ENCODE measurements around the gene EXOC4. TPM values are rescaled to one million over a fixed set of nuclear protein-coding genes. Genes with fewer than 3 reads are reported as not detected.

EXOC4 gene
- total RNA-seq, 1 experiment from 2014 or later, result 75.8 TPM

DNA sequence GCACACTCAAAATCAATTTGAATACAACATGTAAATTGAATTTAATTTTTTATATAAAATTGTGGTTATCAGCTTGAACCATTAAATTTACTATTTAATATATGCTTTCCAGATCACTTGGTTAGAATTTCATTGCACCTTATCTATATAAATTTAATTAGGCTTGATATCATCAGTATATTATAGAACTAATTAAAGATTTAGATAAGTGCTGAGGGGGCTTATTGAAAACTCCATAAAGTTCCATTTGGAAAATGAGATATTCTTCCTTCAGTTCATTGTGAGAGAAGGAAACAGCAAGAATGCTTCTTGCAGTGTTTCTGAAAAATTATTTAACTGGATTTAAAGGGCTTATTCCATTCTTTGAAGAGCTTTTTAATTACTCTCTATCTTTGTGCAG lies 788.6 kb downstream of the EXOC4 start:
- H3K79me2 ChIP-seq (ENCODE audit: insufficient read depth, low read length), result no peaks in the 10 kb centered on the region
- TF ChIP-seq, protein P1, sequence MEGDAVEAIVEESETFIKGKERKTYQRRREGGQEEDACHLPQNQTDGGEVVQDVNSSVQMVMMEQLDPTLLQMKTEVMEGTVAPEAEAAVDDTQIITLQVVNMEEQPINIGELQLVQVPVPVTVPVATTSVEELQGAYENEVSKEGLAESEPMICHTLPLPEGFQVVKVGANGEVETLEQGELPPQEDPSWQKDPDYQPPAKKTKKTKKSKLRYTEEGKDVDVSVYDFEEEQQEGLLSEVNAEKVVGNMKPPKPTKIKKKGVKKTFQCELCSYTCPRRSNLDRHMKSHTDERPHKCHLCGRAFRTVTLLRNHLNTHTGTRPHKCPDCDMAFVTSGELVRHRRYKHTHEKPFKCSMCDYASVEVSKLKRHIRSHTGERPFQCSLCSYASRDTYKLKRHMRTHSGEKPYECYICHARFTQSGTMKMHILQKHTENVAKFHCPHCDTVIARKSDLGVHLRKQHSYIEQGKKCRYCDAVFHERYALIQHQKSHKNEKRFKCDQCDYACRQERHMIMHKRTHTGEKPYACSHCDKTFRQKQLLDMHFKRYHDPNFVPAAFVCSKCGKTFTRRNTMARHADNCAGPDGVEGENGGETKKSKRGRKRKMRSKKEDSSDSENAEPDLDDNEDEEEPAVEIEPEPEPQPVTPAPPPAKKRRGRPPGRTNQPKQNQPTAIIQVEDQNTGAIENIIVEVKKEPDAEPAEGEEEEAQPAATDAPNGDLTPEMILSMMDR (conservative IDR thresholded peaks at IDR 0.05), result no peak
- H3K23ac ChIP-seq (ENCODE audit: insufficient read length, low read depth, low read length), result no peak overlapping the region
- peaks cover 2 to 6% of the 10 kb centered on the region in 2 experiments for H3K4me1 Mint-ChIP-seq
- DNase-seq, result no peak
- H3K9me3 ChIP-seq (ENCODE audit: control insufficient read depth, low read depth, low read length), result no peaks in the 10 kb centered on the region
- no peaks in the 10 kb centered on the region for H3K27me3 ChIP-seq (ENCODE audit: insufficient read depth, low read length)
- no peak overlapping the region for H2BK15ac ChIP-seq (ENCODE audit: low read depth, low read length)
- no peak overlapping the region for H3K27ac ChIP-seq (ENCODE audit: insufficient read length, low read depth, low read length)
- H3K27ac Mint-ChIP-seq, result no peak overlapping the region
- H2BK12ac ChIP-seq (ENCODE audit: insufficient read length, low read depth, low read length), result no peak overlapping the region
- no peak overlapping the region for H3K4me3 Mint-ChIP-seq
- no peaks in the 10 kb centered on the region; the same call in 1 of the 2 replicates for H3K4me1 ChIP-seq (ENCODE audit: insufficient read depth, low read length)
- no peak overlapping the region for H4K91ac ChIP-seq (ENCODE audit: insufficient read length, low read depth, low read length)
- no peak overlapping the region for H3K9ac ChIP-seq (ENCODE audit: extremely low read depth, insufficient read length, low read length)
- H3K27me3 Mint-ChIP-seq (ENCODE audit: low read depth), result no peaks in the 10 kb centered on the region
- H4K5ac ChIP-seq (ENCODE audit: insufficient read length, low read depth, low read length), result no peak overlapping the region
- no peak overlapping the region for H2AK5ac ChIP-seq (ENCODE audit: insufficient read length, low read length)
- no peaks in the 10 kb centered on the region for H4K20me1 ChIP-seq (ENCODE audit: control insufficient read depth, insufficient read depth, insufficient read length)
- H3K18ac ChIP-seq (ENCODE audit: insufficient read length, low read depth, low read length), result no peak overlapping the region
- H3K56ac ChIP-seq (ENCODE audit: insufficient read length, low read depth, low read length), result no peak overlapping the region
- H3K9me3 Mint-ChIP-seq, result no peaks in the 10 kb centered on the region
- no peak overlapping the region for H4K8ac ChIP-seq (replicated peaks; ENCODE audit: insufficient read length, low read depth, low read length)
- no peak overlapping the region for H2BK5ac ChIP-seq (ENCODE audit: insufficient read length, low read length)
- H3K14ac ChIP-seq (ENCODE audit: insufficient read depth, low read length), result no peak overlapping the region
- H3K23me2 ChIP-seq (ENCODE audit: insufficient read length, low read depth, low read length, poor library complexity, severe bottlenecking), result no peaks in the 10 kb centered on the region
- no peaks in the 10 kb centered on the region; a peak in 1 of 7 replicates for H3K36me3 Mint-ChIP-seq (ENCODE audit: insufficient read depth in 1 of 3, low read depth in 3 of 3)
- no peak overlapping the region for H2BK120ac ChIP-seq (ENCODE audit: low read depth, low read length, poor library complexity, severe bottlenecking)
- no peak overlapping the region for H3T11ph ChIP-seq (ENCODE audit: low read length)
- H3K4ac ChIP-seq (ENCODE audit: low read depth, low read length), result no peak overlapping the region
- H2BK20ac ChIP-seq (ENCODE audit: low read depth, low read length, poor library complexity, severe bottlenecking), result no peak overlapping the region
- H2AFZ ChIP-seq (ENCODE audit: low read length), result no peak overlapping the region
- no peaks in the 10 kb centered on the region for H3K79me1 ChIP-seq (ENCODE audit: insufficient read depth, low read depth, low read length, poor library complexity, severe bottlenecking)
- no peak overlapping the region for H3K4me2 ChIP-seq (ENCODE audit: insufficient read depth, insufficient read length, low read length)
